Measurements from ENCODE around the gene COLGALT1. TPM values are rescaled to one million over a fixed set of nuclear protein-coding genes. Genes with fewer than 3 reads are reported as not detected.

Gene COLGALT1
- total and polyA plus RNA-seq, 10 of the 15 experiments (the other 5 are each of a cell fraction or from before 2014, with no cell fraction given) = 1.2 to 78.8 (median 29.8) TPM

GRCh38 chr19:17557466-17557865 lies 2.0 kb downstream of the COLGALT1 start:
- ChIA-PET CTCF (interaction anchor here (0.6 to 3.5 kb wide), 8 partner anchors 10 to 397 kb away, joined by 3 to 21 read pairs (median 5); partner anchors contain the start of gene PGLS), RAD21 (ENCODE audit: unreplicated experiment) (interaction anchor here (0.8 kb wide), 1 partner anchor 116 kb away, joined by 3 read pairs; no protein-coding TSS in a partner anchor), SMC1A (ENCODE audit: uncharacterized antibody, unreplicated experiment) (interaction anchor here (0.6 to 1.8 kb wide), 4 partner anchors 16 to 541 kb away, joined by 3 to 6 read pairs (median 4); no protein-coding TSS in a partner anchor), POLR2A (interaction anchor here (1.2 to 2.0 kb wide), 2 partner anchors 34 to 46 kb away, joined by 4 to 5 read pairs; partner anchors contain the start of gene PGLS)
- no peak overlapping the region for H3K27ac ChIP-seq (ENCODE audit: control insufficient read depth, insufficient read depth)
- no peak overlapping the region for H3K4me3 ChIP-seq
- no TSS peak for BruUV-seq (replicated peaks)
- in situ Hi-C loops (cut with MboI) (no loop called here), intact Hi-C loops (cut with micrococcal nuclease; ENCODE audit: unreplicated experiment) (loop anchor here (5.0 kb wide), 1 partner anchor 45 kb away; the partner anchor contains the start of gene PGLS)
- no peaks in the 10 kb centered on the region for H4K20me1 ChIP-seq (ENCODE audit: control insufficient read depth, insufficient read depth)
- no peaks in the 10 kb centered on the region for H3K27me3 ChIP-seq (replicated peaks in 1 of 2; ENCODE audit: control insufficient read depth in 2 of 2, insufficient read depth in 2 of 2, low read length in 1 of 2)
- H3K9me3 ChIP-seq (replicated peaks; ENCODE audit: control insufficient read depth, insufficient read depth, low read length) = no peaks in the 10 kb centered on the region
- peaks cover 16% of the 10 kb centered on the region for H3K79me2 ChIP-seq (ENCODE audit: control insufficient read depth, insufficient read depth, low read length)
- no peak for FAIRE-seq
- ATAC-seq = no peak
- 0 out of 2 replicates have a peak, but pooled peaks cover 4% of the 10 kb centered on the region for H3K4me1 ChIP-seq (ENCODE audit: control insufficient read depth, insufficient read depth, low read length)
- H3K36me3 ChIP-seq (ENCODE audit: control insufficient read depth in 2 of 2, insufficient read depth in 2 of 2, low read length in 1 of 2) = peaks cover 6 to 7% of the 10 kb centered on the region in 2 experiments; a peak in 3 of 4 replicates
- no peak for DNase-seq (ENCODE audit: low read depth, low spot score)
- no peak overlapping the region for H3K9ac ChIP-seq (ENCODE audit: control insufficient read depth, insufficient read depth, low read length)
- H3K4me2 ChIP-seq (ENCODE audit: control insufficient read depth, insufficient read depth) = no peak overlapping the region
- no peak overlapping the region for H2AFZ ChIP-seq (ENCODE audit: control insufficient read depth, low read depth, low read length)
- WGBS (ENCODE audit: insufficient coverage, insufficient replicate concordance, low lambda C conversion rate, missing lambda C conversion rate) = 93% methylated on average over 9 of the region's 9 CpGs
- TF ChIP-seq SMARCA5 (IDR thresholded peaks at IDR 0.05) = no peak
- no peak for TF ChIP-seq EED (IDR thresholded peaks at IDR 0.05; ENCODE audit: low read depth)
- no peak for TF ChIP-seq PRDM15 (CRISPR knock-in tag; IDR thresholded peaks at IDR 0.05)
- no peak for TF ChIP-seq STAT3 (IDR thresholded peaks at IDR 0.05; ENCODE audit: low read depth, low read length)
- no peak for TF ChIP-seq NR2C1 (IDR thresholded peaks at IDR 0.05)
- TF ChIP-seq ZSCAN29 (IDR thresholded peaks at IDR 0.05) = no peak
- TF ChIP-seq ATF7 (IDR thresholded peaks at IDR 0.05; ENCODE audit: low read depth) = no peak
- TF ChIP-seq MEF2A (IDR thresholded peaks at IDR 0.05; ENCODE audit: insufficient read depth, low read depth, low read length) = no peak
- no peak for TF ChIP-seq MTA3 (IDR thresholded peaks at IDR 0.05; ENCODE audit: borderline replicate concordance, low read length)
- TF ChIP-seq RELB (IDR thresholded peaks at IDR 0.05; ENCODE audit: low read depth) = no peak
- TF ChIP-seq ESRRA (IDR thresholded peaks at IDR 0.05; ENCODE audit: low read length) = no peak
- TF ChIP-seq MXI1 (IDR thresholded peaks at IDR 0.05; ENCODE audit: low read depth, low read length) = no peak
- no peak for TF ChIP-seq CEBPZ (IDR thresholded peaks at IDR 0.05; ENCODE audit: low read depth, low read length)

Measured in GM12878 (cell line).